ENCODE measurements around the gene MACROD2. TPM values are rescaled to one million over a fixed set of nuclear protein-coding genes. Genes with fewer than 3 reads are reported as not detected.

The MACROD2 gene
- total RNA-seq, 1 donor from 2014 or later = not detected

DNA sequence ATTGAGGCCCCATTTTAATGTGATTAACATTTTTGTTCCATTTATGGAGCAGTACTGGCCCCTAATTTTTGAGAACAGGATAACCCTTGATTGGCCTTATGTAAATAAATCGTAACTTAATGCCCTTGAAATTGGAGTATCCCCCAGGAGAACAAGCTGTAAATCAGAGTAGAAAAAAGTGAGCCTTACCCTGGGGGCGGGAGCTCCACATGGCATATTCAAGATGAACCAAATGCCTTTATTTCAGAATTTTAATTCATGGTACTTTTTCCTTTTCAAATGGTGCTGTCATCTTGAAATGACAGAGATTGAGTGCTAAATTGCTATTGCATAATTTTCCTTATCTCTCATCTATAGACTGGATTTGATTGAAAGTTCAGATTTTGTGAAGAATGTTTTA is 1151.6 kb downstream of the MACROD2 start:
- Mint-ChIP-seq H3K4me1 (ENCODE audit: low read depth) (no peaks in the 10 kb centered on the region), H3K9me3 (peaks cover 17% of the 10 kb centered on the region), H3K27me3 (ENCODE audit: low read depth) (no peaks in the 10 kb centered on the region), H3K27ac (no peak overlapping the region), H3K36me3 (ENCODE audit: low read depth) (no peaks in the 10 kb centered on the region), H3K4me3 (ENCODE audit: low read depth) (no peak overlapping the region)
- no peak for DNase-seq (ENCODE audit: low spot score)
- intact Hi-C loops (cut with micrococcal nuclease) = no loop called here

DNA sequence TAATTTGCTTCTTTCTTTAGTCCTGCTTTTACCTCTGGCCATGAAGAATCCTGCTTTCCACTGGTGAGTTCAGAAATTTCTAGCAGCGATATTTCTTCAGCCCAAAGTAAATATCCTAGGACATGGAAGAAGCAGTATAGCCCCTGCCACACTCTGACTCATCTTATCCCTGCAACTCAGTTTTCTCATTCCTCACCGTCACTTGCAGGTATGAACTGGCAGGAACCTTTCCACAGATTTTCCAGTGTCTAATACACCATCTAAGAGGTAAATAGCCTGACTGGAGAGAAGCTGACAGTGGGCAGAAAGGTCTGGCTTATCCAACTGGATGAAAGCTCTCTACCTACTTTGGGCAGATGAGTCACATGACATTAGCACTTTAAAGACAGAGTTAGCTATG is 1158.8 kb downstream of the MACROD2 start:
- no peaks in the 10 kb centered on the region for H3K4me1 Mint-ChIP-seq (ENCODE audit: low read depth)
- no peak overlapping the region for H3K27ac Mint-ChIP-seq
- DNase-seq (ENCODE audit: low spot score) = no peak
- intact Hi-C loops (cut with micrococcal nuclease) = no loop called here
- peaks cover 34% of the 10 kb centered on the region for H3K9me3 Mint-ChIP-seq
- H3K27me3 Mint-ChIP-seq (ENCODE audit: low read depth) = no peaks in the 10 kb centered on the region
- no peak overlapping the region for H3K4me3 Mint-ChIP-seq (ENCODE audit: low read depth)
- no peaks in the 10 kb centered on the region for H3K36me3 Mint-ChIP-seq (ENCODE audit: low read depth)

DNA sequence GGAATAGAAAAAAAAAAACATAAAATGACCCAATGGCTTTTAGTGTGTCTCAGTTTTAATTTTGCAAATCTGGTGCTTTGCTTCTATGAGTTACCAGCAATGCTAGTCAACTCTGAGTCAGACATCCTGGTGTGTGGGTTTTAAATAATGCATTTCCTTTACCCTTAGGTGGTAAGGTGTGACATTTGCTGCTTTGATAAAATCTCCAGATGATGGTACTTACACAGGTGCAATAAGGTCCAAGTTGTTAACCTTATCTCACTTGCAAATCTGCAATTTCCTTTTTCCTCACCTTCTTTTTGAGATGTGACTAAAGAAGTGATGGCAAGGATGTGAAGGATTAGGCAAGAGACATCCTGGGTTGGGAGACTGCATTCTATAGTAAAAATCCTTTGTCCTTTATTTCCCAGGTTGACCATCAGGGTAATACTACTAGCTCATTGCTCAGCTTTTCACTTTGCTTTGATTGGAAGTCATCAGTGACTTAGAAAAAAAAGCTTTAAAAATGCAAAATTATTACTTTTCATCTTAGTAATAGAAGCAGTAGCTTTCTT is 1160.6 kb downstream of the MACROD2 start:
- Mint-ChIP-seq H3K4me3 (ENCODE audit: low read depth) (no peak overlapping the region), H3K36me3 (ENCODE audit: low read depth) (no peaks in the 10 kb centered on the region), H3K27me3 (ENCODE audit: low read depth) (no peaks in the 10 kb centered on the region), H3K9me3 (peaks cover 43% of the 10 kb centered on the region), H3K4me1 (ENCODE audit: low read depth) (no peaks in the 10 kb centered on the region), H3K27ac (no peak overlapping the region)
- DNase-seq (ENCODE audit: low spot score) = no peak
- intact Hi-C loops (cut with micrococcal nuclease) = no loop called here

DNA sequence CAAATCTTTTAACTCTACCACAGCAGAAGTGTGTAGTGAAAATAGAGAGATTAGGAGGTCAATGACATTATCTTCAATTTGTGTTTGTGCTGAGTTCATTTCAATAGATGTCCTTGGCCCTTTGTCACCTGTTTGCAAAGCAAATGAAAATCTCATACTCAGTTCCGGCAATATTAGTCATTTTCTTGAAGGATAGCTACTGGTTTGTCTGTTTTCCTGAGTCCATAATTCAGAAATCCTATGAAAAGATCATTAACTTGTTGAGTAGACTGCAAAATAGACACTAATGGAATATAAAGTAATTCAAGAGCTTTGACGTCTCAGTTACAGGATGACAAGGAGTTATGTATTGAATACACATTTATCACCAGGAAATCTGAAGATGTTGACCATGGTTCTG is 1163.2 kb downstream of the MACROD2 start:
- Mint-ChIP-seq H3K9me3 (peaks cover 27% of the 10 kb centered on the region), H3K27ac (no peak overlapping the region), H3K4me3 (ENCODE audit: low read depth) (no peak overlapping the region), H3K27me3 (ENCODE audit: low read depth) (no peaks in the 10 kb centered on the region), H3K36me3 (ENCODE audit: low read depth) (no peaks in the 10 kb centered on the region), H3K4me1 (ENCODE audit: low read depth) (peaks cover 2% of the 10 kb centered on the region)
- intact Hi-C loops (cut with micrococcal nuclease) = no loop called here
- DNase-seq (ENCODE audit: low spot score) = no peak

DNA sequence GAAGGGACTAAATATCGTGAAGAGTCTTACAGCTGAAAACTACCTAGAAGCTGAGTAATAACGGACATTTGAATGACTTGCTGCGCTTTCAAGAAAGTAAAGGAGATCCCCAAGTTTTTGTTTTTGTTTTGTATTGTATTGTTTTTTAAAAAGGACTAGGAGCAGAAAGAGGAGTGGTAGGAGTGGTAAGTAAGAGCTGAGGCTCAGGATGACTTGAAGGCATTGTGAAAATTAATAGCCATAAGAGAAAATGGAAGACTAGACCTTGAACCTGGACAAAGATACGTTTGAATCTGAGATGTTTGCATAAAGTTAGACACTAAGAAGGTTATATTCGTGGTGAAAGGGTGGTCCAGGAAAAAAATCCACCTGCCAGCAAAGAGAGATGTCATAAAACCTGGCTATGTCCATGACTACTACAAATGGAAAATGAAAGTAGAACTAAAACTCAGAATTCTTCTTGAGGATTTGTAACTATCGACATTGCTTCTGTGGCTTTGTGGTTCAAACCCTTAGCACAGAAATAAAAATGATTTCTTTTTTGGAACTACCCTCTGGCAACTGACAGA is 1166.8 kb downstream of the MACROD2 start:
- Mint-ChIP-seq H3K4me3 (ENCODE audit: low read depth) (no peak overlapping the region), H3K27me3 (ENCODE audit: low read depth) (no peaks in the 10 kb centered on the region), H3K4me1 (ENCODE audit: low read depth) (peaks cover 2% of the 10 kb centered on the region), H3K36me3 (ENCODE audit: low read depth) (no peaks in the 10 kb centered on the region), H3K27ac (no peak overlapping the region), H3K9me3 (peaks cover 27% of the 10 kb centered on the region)
- DNase-seq (ENCODE audit: low spot score) = no peak
- intact Hi-C loops (cut with micrococcal nuclease) = no loop called here

DNA sequence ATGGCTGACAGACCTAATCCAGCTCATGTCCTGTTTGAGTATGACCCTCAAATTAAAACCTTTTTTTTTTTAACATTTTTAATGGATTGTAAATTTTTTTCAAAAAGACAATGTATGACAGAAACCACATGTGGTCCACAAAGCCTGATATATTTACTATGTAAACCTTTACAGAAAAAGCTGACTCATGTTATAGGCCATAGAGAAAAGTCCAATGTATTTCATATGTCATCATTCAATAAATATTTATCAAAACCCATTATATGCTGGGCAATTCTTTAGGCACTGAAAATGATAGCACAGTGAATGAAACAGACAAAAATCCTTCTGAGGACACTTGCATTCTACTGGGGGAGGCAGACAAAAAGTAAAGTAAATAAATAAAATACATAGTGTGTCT is 1168.3 kb downstream of the MACROD2 start:
- peaks cover 2% of the 10 kb centered on the region for H3K4me1 Mint-ChIP-seq (ENCODE audit: low read depth)
- no peaks in the 10 kb centered on the region for H3K27me3 Mint-ChIP-seq (ENCODE audit: low read depth)
- H3K4me3 Mint-ChIP-seq (ENCODE audit: low read depth) = no peak overlapping the region
- H3K27ac Mint-ChIP-seq = no peak overlapping the region
- H3K9me3 Mint-ChIP-seq = peaks cover 25% of the 10 kb centered on the region
- H3K36me3 Mint-ChIP-seq (ENCODE audit: low read depth) = no peaks in the 10 kb centered on the region
- intact Hi-C loops (cut with micrococcal nuclease) = no loop called here
- DNase-seq (ENCODE audit: low spot score) = no peak

DNA sequence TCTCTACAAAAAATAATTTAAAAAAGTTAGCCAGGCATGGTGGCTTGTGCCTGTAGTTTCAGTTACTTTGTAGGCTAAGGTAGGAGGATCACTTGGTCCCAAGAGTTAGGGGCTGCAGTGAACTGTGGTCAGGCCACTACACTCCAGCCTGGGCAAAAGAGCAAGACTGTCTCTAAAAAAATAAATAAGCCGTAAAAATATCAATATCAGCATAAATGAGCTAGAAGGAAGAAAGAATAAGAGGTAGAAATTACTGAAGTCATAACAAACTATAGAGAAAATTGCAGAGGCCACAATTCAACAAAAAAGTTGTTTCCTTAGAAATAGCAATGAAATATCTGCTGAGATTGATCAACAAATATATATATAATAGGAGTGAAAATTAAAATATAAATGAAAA is 1169.4 kb downstream of the MACROD2 start:
- H3K4me3 Mint-ChIP-seq (ENCODE audit: low read depth) = no peak overlapping the region
- no peak for DNase-seq (ENCODE audit: low spot score)
- no peaks in the 10 kb centered on the region for H3K36me3 Mint-ChIP-seq (ENCODE audit: low read depth)
- H3K4me1 Mint-ChIP-seq (ENCODE audit: low read depth) = peaks cover 2% of the 10 kb centered on the region
- H3K27me3 Mint-ChIP-seq (ENCODE audit: low read depth) = no peaks in the 10 kb centered on the region
- H3K27ac Mint-ChIP-seq = no peak overlapping the region
- intact Hi-C loops (cut with micrococcal nuclease) = no loop called here
- peaks cover 17% of the 10 kb centered on the region for H3K9me3 Mint-ChIP-seq

DNA sequence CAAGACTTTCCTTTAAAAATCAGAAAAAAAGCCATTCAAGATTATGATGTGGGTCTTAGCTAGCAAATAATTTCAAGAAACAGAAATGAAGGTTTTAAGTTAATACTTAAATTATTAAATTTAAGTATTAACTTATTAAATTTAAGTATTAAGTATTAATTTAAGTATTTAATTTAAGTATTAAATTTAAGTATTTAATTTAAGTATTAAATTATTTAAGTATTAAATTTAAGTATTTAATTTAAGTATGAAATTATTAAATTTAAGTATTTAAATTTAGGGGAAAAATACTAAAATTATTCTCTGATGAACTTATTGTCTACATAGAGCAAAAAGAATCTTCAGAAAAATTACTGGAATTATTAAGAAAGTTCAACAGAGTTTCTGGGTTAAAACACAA is 1171.4 kb downstream of the MACROD2 start:
- Mint-ChIP-seq H3K36me3 (ENCODE audit: low read depth) (no peaks in the 10 kb centered on the region), H3K27ac (no peak overlapping the region), H3K9me3 (peaks cover 24% of the 10 kb centered on the region), H3K27me3 (ENCODE audit: low read depth) (no peaks in the 10 kb centered on the region), H3K4me1 (ENCODE audit: low read depth) (peaks cover 2% of the 10 kb centered on the region), H3K4me3 (ENCODE audit: low read depth) (no peak overlapping the region)
- no peak for DNase-seq (ENCODE audit: low spot score)
- intact Hi-C loops (cut with micrococcal nuclease) = no loop called here

DNA sequence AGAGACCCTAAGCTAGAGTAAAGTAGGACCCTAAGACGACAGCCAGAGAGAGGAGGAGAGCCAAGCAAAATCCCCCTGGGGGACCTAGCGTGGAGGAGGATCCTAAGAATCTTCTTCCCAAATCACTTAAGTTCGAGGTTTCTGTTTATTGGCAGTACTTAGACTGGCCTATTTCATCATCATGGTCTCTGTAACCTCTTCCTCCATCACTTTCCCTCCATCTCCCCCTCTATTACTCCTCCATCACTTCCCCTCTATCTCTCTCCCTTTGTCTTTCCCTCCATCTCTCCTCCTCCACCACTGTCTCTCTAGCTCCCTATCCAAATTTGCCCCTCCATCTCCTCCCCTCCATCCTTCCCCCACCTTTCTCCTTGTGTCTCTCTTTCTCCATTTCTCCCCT is 1175.7 kb downstream of the MACROD2 start:
- no peaks in the 10 kb centered on the region for H3K4me1 Mint-ChIP-seq (ENCODE audit: low read depth)
- H3K4me3 Mint-ChIP-seq (ENCODE audit: low read depth) = no peak overlapping the region
- no peaks in the 10 kb centered on the region for H3K36me3 Mint-ChIP-seq (ENCODE audit: low read depth)
- H3K9me3 Mint-ChIP-seq = peaks cover 18% of the 10 kb centered on the region
- intact Hi-C loops (cut with micrococcal nuclease) = no loop called here
- no peaks in the 10 kb centered on the region for H3K27me3 Mint-ChIP-seq (ENCODE audit: low read depth)
- H3K27ac Mint-ChIP-seq = no peak overlapping the region
- no peak for DNase-seq (ENCODE audit: low spot score)

DNA sequence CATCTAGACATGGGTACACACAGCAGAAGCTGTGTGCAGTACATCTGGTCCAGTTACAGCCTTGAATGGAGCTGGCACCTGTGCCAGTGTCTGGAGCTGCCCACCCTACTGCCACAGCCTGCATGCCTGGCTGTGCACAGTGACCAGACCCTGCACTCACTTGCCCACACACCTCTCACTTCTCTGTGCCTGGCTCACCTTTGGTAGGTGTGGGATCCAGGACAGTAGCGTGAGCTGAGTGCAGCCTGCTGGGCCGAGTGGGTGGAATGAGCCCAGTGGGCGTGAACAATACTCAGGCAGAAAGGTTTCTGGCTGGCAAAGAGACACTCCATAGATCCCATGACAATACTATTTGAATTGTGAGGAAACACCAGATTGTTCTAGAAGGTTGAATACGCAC is 1181.6 kb downstream of the MACROD2 start:
- H3K27ac Mint-ChIP-seq = no peak overlapping the region
- no peaks in the 10 kb centered on the region for H3K36me3 Mint-ChIP-seq (ENCODE audit: low read depth)
- H3K4me3 Mint-ChIP-seq (ENCODE audit: low read depth) = no peak overlapping the region
- H3K9me3 Mint-ChIP-seq = peaks cover 15% of the 10 kb centered on the region
- H3K4me1 Mint-ChIP-seq (ENCODE audit: low read depth) = no peaks in the 10 kb centered on the region
- no peak for DNase-seq (ENCODE audit: low spot score)
- intact Hi-C loops (cut with micrococcal nuclease) = no loop called here
- no peaks in the 10 kb centered on the region for H3K27me3 Mint-ChIP-seq (ENCODE audit: low read depth)

DNA sequence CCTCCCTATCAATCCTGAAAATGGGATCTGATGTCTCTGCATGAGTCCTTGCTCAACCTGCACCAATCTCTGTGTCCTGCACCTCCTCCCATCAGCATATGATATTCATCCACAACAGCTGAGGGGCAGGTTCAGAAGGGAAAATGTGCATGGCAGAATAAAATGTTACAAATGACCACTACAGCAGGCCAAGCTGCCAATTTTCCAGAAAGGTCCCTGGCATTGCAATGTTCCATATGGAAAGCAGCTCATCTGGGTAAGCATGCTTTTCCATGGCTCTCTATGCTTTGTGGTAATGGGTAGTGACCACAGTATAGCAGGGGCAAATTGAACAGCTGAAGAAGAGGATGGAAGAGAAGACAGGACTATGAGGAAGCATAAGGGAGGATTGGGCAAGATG is 1183.3 kb downstream of the MACROD2 start:
- intact Hi-C loops (cut with micrococcal nuclease) = no loop called here
- Mint-ChIP-seq H3K9me3 (peaks cover 15% of the 10 kb centered on the region), H3K27me3 (ENCODE audit: low read depth) (no peaks in the 10 kb centered on the region), H3K4me3 (ENCODE audit: low read depth) (no peak overlapping the region), H3K27ac (no peak overlapping the region), H3K36me3 (ENCODE audit: low read depth) (no peaks in the 10 kb centered on the region), H3K4me1 (ENCODE audit: low read depth) (no peaks in the 10 kb centered on the region)
- DNase-seq (ENCODE audit: low spot score) = no peak

DNA sequence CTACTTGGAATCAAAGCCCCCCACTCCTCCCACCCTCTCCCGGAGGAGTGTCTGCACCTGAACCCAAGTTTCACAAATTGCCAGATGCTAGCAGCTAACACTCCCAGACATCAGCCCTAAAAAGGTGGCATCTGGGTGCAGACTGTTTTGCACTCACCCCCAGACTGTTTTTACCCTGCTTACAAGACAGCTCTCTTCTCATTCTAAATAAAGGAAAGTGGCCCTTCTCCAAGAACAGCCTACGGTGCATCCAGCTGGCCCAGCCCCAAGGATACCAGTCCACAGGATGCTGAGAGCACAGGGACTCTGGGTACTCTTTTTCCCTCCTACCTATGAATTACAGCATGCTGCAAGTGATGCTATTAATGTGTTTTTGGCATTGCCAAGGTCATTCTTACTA is 1184.1 kb downstream of the MACROD2 start:
- Mint-ChIP-seq H3K4me3 (ENCODE audit: low read depth) (no peak overlapping the region), H3K9me3 (peaks cover 15% of the 10 kb centered on the region), H3K27me3 (ENCODE audit: low read depth) (no peaks in the 10 kb centered on the region), H3K36me3 (ENCODE audit: low read depth) (no peaks in the 10 kb centered on the region), H3K4me1 (ENCODE audit: low read depth) (no peaks in the 10 kb centered on the region), H3K27ac (no peak overlapping the region)
- no peak for DNase-seq (ENCODE audit: low spot score)
- intact Hi-C loops (cut with micrococcal nuclease) = no loop called here

DNA sequence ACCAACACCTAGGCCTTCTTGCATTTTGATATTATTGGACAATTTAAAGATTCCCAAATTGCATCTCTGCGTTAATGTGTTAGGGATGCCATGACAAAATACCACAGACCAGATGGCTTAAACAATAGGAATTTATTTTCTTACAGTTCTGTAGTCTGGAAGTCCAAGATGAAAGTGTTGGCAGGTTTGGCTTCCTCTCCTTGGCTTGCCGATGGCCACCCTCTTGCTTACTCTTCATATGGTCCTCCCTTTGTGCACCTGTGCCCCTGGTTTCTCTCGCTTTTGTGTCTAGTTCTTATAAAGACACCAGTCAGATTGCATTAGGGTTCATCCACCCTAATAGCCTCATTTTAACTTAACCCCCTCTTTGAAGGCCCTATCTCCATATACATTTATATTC is 1184.5 kb downstream of the MACROD2 start:
- Mint-ChIP-seq H3K9me3 (peaks cover 15% of the 10 kb centered on the region), H3K27me3 (ENCODE audit: low read depth) (no peaks in the 10 kb centered on the region), H3K4me1 (ENCODE audit: low read depth) (no peaks in the 10 kb centered on the region), H3K36me3 (ENCODE audit: low read depth) (no peaks in the 10 kb centered on the region), H3K4me3 (ENCODE audit: low read depth) (no peak overlapping the region), H3K27ac (no peak overlapping the region)
- intact Hi-C loops (cut with micrococcal nuclease) = no loop called here
- DNase-seq (ENCODE audit: low spot score) = no peak

DNA sequence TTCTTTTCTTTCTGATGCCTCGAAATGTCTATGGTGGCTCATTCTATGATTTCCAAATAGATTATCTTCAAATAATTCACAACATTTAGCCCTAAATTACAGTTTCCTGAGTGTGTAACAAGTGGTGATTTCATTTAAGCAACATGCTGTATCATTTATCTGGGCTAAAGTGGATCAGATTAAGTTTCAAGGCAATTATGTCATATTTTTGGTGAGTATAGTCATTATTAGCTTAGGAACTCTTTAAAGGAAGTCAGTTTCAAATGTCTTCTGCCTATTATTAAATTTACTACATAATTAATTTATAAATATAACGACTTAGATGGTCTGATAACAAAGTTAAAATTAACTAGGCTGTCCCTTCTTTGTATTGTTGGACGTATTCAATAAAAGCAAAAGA is 1190.0 kb downstream of the MACROD2 start:
- Mint-ChIP-seq H3K27me3 (ENCODE audit: low read depth) (no peaks in the 10 kb centered on the region), H3K36me3 (ENCODE audit: low read depth) (no peaks in the 10 kb centered on the region), H3K4me1 (ENCODE audit: low read depth) (no peaks in the 10 kb centered on the region), H3K27ac (no peak overlapping the region), H3K4me3 (ENCODE audit: low read depth) (no peak overlapping the region), H3K9me3 (no peaks in the 10 kb centered on the region)
- intact Hi-C loops (cut with micrococcal nuclease) = no loop called here
- DNase-seq (ENCODE audit: low spot score) = no peak

Measured in activated T-helper 2 cell treated with anti-CD3 and anti-CD28 coated beads, Interferon-gamma antibody, Interleukin-2, Interleukin-4, amounts not matched to agents 10 μg/mL and 5 μg/mL and 100 μg/mL, durations not matched to agents 14 hours and 24 hours and 36 hours (primary cell).